Measurements from ENCODE around the gene NUAK2. TPM values are rescaled to one million over a fixed set of nuclear protein-coding genes. Genes with fewer than 3 reads are reported as not detected.

Gene NUAK2
- total RNA-seq, 1 donor from 2014 or later, result 10.1 TPM

- DNase-seq, result peak; percentile 38
These were observed 2.2 kb downstream of the NUAK2 start for GRCh38 chr1:205319081-205320018.

GRCh38 chr1:205318231-205318991 lies 3.1 kb downstream of the NUAK2 start:
- DNase-seq, result no peak

- DNase-seq, result peak; percentile 83
These were observed 4.1 kb downstream of the NUAK2 start for GRCh38 chr1:205317311-205317917.

GRCh38 chr1:205316161-205316566 lies 5.4 kb downstream of the NUAK2 start:
- no peak for DNase-seq

- no peak for DNase-seq
These were observed 6.4 kb downstream of the NUAK2 start for GRCh38 chr1:205315008-205315618.

GRCh38 chr1:205313563-205314308 lies 7.8 kb downstream of the NUAK2 start:
- DNase-seq, result peak; percentile 80

- no peak for DNase-seq
These were observed 8.5 kb downstream of the NUAK2 start for GRCh38 chr1:205312866-205313562.

GRCh38 chr1:205310976-205311704 lies 10.4 kb downstream of the NUAK2 start:
- no peak for DNase-seq

- no peak for DNase-seq
These were observed 11.8 kb downstream of the NUAK2 start for GRCh38 chr1:205309741-205310140.

GRCh38 chr1:205306929-205307566 lies 14.5 kb downstream of the NUAK2 start:
- DNase-seq, result no peak

GRCh38 chr1:205304695-205305070 lies 16.9 kb downstream of the NUAK2 start:
- no peak for DNase-seq

- DNase-seq, result no peak
These were observed 17.4 kb downstream of the NUAK2 start for GRCh38 chr1:205304046-205304694.

GRCh38 chr1:205303247-205303888 lies 18.2 kb downstream of the NUAK2 start:
- no peak for DNase-seq

- DNase-seq, result no peak
These were observed 19.5 kb downstream of the NUAK2 start for GRCh38 chr1:205301842-205302588.

GRCh38 chr1:205301205-205301821 lies 20.2 kb downstream of the NUAK2 start:
- DNase-seq, result peak; percentile 66

GRCh38 chr1:205300149-205300548 lies 21.4 kb downstream of the NUAK2 start:
- DNase-seq, result no peak

- DNase-seq, result no peak
These were observed 23.2 kb downstream of the NUAK2 start for GRCh38 chr1:205298191-205298994.

Measured in tongue (tissue), 2 donors.